ENCODE measurements around the gene FBXW12. TPM values are rescaled to one million over a fixed set of nuclear protein-coding genes. Genes with fewer than 3 reads are reported as not detected.

Gene FBXW12
- total RNA-seq, 2 donors from 2014 or later = not detected

- peak overlapping the region; percentile 88 for H3K4me3 ChIP-seq
- H3K9me3 ChIP-seq = no peaks in the 10 kb centered on the region
- H3K27ac ChIP-seq = peak overlapping the region; percentile 93 to 96
- H3K36me3 ChIP-seq = peaks cover 5% of the 10 kb centered on the region
- H3K4me1 ChIP-seq (ENCODE audit: control insufficient read depth in 1 of 2, low read depth in 2 of 2) = peaks cover 40 to 77% of the 10 kb centered on the region in 2 donors
- H3K27me3 ChIP-seq (replicated peaks; ENCODE audit: insufficient read depth) = no peaks in the 10 kb centered on the region
- DNase-seq (ENCODE audit: low spot score) = no peak
- ATAC-seq (ENCODE audit: insufficient number of reproducible peaks, low FRiP score, low read depth) = no peak
- TF ChIP-seq, protein P1, sequence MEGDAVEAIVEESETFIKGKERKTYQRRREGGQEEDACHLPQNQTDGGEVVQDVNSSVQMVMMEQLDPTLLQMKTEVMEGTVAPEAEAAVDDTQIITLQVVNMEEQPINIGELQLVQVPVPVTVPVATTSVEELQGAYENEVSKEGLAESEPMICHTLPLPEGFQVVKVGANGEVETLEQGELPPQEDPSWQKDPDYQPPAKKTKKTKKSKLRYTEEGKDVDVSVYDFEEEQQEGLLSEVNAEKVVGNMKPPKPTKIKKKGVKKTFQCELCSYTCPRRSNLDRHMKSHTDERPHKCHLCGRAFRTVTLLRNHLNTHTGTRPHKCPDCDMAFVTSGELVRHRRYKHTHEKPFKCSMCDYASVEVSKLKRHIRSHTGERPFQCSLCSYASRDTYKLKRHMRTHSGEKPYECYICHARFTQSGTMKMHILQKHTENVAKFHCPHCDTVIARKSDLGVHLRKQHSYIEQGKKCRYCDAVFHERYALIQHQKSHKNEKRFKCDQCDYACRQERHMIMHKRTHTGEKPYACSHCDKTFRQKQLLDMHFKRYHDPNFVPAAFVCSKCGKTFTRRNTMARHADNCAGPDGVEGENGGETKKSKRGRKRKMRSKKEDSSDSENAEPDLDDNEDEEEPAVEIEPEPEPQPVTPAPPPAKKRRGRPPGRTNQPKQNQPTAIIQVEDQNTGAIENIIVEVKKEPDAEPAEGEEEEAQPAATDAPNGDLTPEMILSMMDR (IDR thresholded peaks at IDR 0.05) = no peak
These were observed 55.1 kb downstream of the FBXW12 start for GRCh38 chr3:48426944-48427629.

GRCh38 chr3:48427630-48427962 is 55.6 kb downstream of the FBXW12 start:
- no peak for ATAC-seq (ENCODE audit: insufficient number of reproducible peaks, low FRiP score, low read depth)
- Histone ChIP-seq H3K4me3 (peak overlapping the region; percentile 88), H3K9me3 (no peaks in the 10 kb centered on the region), H3K4me1 (ENCODE audit: control insufficient read depth in 1 of 2, low read depth in 2 of 2) (peaks cover 40 to 72% of the 10 kb centered on the region in 2 donors), H3K27ac (peak overlapping the region; percentile 93 to 96), H3K27me3 (replicated peaks; ENCODE audit: insufficient read depth) (no peaks in the 10 kb centered on the region), H3K36me3 (peaks cover under 1% of the 10 kb centered on the region)
- TF ChIP-seq, protein P1 (IDR thresholded peaks at IDR 0.05) = no peak
- DNase-seq (ENCODE audit: low spot score) = no peak

DNA sequence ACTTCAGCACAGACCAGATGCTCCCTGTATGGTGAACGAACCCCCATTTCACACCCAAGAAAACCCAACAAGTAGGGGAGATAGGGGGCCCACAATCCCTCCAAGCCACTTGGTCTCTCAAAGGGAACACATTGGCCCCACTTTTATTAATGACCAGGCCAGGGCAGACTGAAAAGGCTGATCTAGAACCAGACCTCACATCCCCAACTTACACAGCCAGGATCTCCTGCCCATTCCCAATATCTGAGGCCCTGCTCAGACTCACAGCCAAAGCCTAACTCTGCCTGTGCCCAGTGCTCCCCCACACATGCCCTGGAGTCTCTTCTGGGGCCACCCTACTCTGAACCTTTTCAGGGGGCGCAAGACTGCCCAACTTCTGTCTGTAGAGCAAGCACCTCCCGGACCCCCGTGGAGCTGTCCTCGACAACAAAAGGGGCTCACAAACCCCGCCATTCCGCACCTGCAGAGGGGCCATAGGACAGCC is 56.1 kb downstream of the FBXW12 start:
- H3K9me3 ChIP-seq = no peaks in the 10 kb centered on the region
- peak overlapping the region; percentile 88 for H3K4me3 ChIP-seq
- H3K4me1 ChIP-seq (ENCODE audit: control insufficient read depth in 1 of 2, low read depth in 2 of 2) = peaks cover 40 to 66% of the 10 kb centered on the region in 2 donors
- no peak for DNase-seq (ENCODE audit: low spot score)
- H3K27ac ChIP-seq = peak overlapping the region; percentile 93 to 96
- TF ChIP-seq, protein P1 (IDR thresholded peaks at IDR 0.05) = no peak
- no peaks in the 10 kb centered on the region for H3K36me3 ChIP-seq
- ATAC-seq (ENCODE audit: insufficient number of reproducible peaks, low FRiP score, low read depth) = no peak
- H3K27me3 ChIP-seq (replicated peaks; ENCODE audit: insufficient read depth) = no peaks in the 10 kb centered on the region

GRCh38 chr3:48428572-48429316 is 56.7 kb downstream of the FBXW12 start:
- H3K27ac ChIP-seq = peak overlapping the region; percentile 93 to 96
- H3K4me1 ChIP-seq (ENCODE audit: control insufficient read depth in 1 of 2, low read depth in 2 of 2) = peaks cover 36 to 60% of the 10 kb centered on the region in 2 donors
- ATAC-seq (ENCODE audit: insufficient number of reproducible peaks, low FRiP score, low read depth) (no peak), DNase-seq (ENCODE audit: low spot score) (no peak)
- no peaks in the 10 kb centered on the region for H3K36me3 ChIP-seq
- H3K9me3 ChIP-seq = no peaks in the 10 kb centered on the region
- H3K27me3 ChIP-seq (replicated peaks; ENCODE audit: insufficient read depth) = no peaks in the 10 kb centered on the region
- peak overlapping the region; percentile 88 for H3K4me3 ChIP-seq
- TF ChIP-seq, protein P1 (IDR thresholded peaks at IDR 0.05) = no peak

- peak overlapping the region; percentile 93 to 96 for H3K27ac ChIP-seq
- H3K9me3 ChIP-seq = no peaks in the 10 kb centered on the region
- peaks cover 36 to 53% of the 10 kb centered on the region in 2 donors for H3K4me1 ChIP-seq (ENCODE audit: control insufficient read depth in 1 of 2, low read depth in 2 of 2)
- ATAC-seq (ENCODE audit: insufficient number of reproducible peaks, low FRiP score, low read depth) (no peak), DNase-seq (ENCODE audit: low spot score) (no peak)
- no peaks in the 10 kb centered on the region for H3K27me3 ChIP-seq (replicated peaks; ENCODE audit: insufficient read depth)
- TF ChIP-seq, protein P1 (IDR thresholded peaks at IDR 0.05) = no peak
- H3K36me3 ChIP-seq = no peaks in the 10 kb centered on the region
- peak overlapping the region; percentile 88 for H3K4me3 ChIP-seq
These were observed 57.4 kb downstream of the FBXW12 start for GRCh38 chr3:48429317-48429959.

Data from thoracic aorta (tissue), 2 donors.